Measurements from ENCODE around the gene MSI2.
A peak's percentile ranks its signal among the peaks of the same experiment; 100 is the strongest.

MSI2 gene

GRCh38 chr17:57697197-57697596, 440.9 kb downstream of the MSI2 start:
- no CpG with 5 or more reads among the region's 7 CpGs for WGBS (ENCODE audit: insufficient coverage, insufficient read length)
- Histone ChIP-seq H3K4me1 (ENCODE audit: control insufficient read depth, insufficient read depth, low read length) (peaks cover 3% of the 10 kb centered on the region; the same call in 1 of the 2 replicates), H3K36me3 (ENCODE audit: control insufficient read depth, insufficient read depth, low read length) (no peaks in the 10 kb centered on the region), H3K27me3 (ENCODE audit: control insufficient read depth, insufficient read depth, low read length) (no peaks in the 10 kb centered on the region), H3K9me3 (ENCODE audit: control insufficient read depth, insufficient read depth, low read length) (no peaks in the 10 kb centered on the region; the same call in 1 of the 2 replicates), H3K27ac (ENCODE audit: low read length) (no peak overlapping the region), H3K4me3 (ENCODE audit: low read length) (no peak overlapping the region)
- DNase-seq (ENCODE audit: low read depth, low spot score) = no peak

GRCh38 chr17:57697891-57698711, 441.8 kb downstream of the MSI2 start:
- no peaks in the 10 kb centered on the region; the same call in 1 of the 2 replicates for H3K9me3 ChIP-seq (ENCODE audit: control insufficient read depth, insufficient read depth, low read length)
- H3K36me3 ChIP-seq (ENCODE audit: control insufficient read depth, insufficient read depth, low read length) = no peaks in the 10 kb centered on the region
- no CpG with 5 or more reads among the region's 12 CpGs for WGBS (ENCODE audit: insufficient coverage, insufficient read length)
- no peak overlapping the region for H3K4me3 ChIP-seq (ENCODE audit: low read length)
- peaks cover 3% of the 10 kb centered on the region; the same call in 1 of the 2 replicates for H3K4me1 ChIP-seq (ENCODE audit: control insufficient read depth, insufficient read depth, low read length)
- no peak for DNase-seq (ENCODE audit: low read depth, low spot score)
- no peaks in the 10 kb centered on the region for H3K27me3 ChIP-seq (ENCODE audit: control insufficient read depth, insufficient read depth, low read length)
- no peak overlapping the region for H3K27ac ChIP-seq (ENCODE audit: low read length)

DNA sequence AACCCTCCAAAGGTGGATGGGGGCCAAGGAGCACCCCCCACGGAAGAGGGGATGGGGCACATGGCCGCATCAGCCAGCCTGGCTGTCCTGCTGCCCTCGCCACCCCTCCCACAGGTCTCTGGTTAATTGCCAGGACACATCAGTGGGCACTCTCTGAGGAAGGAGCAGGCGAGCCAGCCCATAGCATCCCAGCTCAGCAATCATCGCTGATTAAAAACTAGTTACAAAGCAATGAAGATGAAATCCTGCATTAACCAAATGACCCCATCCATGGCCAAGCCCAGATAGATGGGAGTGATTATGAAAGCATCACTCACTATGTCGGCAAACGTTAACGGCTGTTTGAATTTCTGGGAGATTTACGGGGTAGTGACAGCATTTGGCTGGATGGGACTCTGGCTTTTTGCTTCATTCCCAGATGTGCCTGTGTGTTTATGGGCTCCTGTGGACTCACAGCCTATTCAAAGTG, 443.5 kb downstream of the MSI2 start:
- H3K9me3 ChIP-seq (ENCODE audit: control insufficient read depth, insufficient read depth, low read length) = no peaks in the 10 kb centered on the region; the same call in 1 of the 2 replicates
- no peak overlapping the region for H3K4me3 ChIP-seq (ENCODE audit: low read length)
- peaks cover 3% of the 10 kb centered on the region; the same call in 1 of the 2 replicates for H3K4me1 ChIP-seq (ENCODE audit: control insufficient read depth, insufficient read depth, low read length)
- no peak overlapping the region for H3K27ac ChIP-seq (ENCODE audit: low read length)
- no peak for DNase-seq (ENCODE audit: low read depth, low spot score)
- H3K27me3 ChIP-seq (ENCODE audit: control insufficient read depth, insufficient read depth, low read length) = no peaks in the 10 kb centered on the region
- no peaks in the 10 kb centered on the region for H3K36me3 ChIP-seq (ENCODE audit: control insufficient read depth, insufficient read depth, low read length)
- no CpG with 5 or more reads among the region's 9 CpGs for WGBS (ENCODE audit: insufficient coverage, insufficient read length)

DNA sequence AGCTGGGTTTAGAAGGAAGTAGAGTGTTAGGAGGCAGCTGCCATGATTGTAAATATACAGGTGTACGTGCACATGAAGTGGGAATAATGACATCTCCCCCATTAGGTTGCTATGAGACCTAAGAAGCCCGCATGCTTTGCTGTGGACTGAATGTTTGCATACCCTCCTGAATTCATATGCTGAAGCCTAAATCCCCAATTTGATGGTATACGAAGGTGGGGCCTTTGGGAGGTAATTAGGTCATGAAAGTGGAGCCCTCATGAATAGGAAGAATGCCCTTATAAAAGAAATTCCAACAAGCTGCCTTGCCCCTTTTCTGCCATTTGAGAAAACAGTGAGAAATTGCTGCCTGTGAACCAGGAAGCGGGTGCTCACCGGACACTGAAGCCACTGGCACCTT, 444.8 kb downstream of the MSI2 start:
- no peak overlapping the region for H3K4me3 ChIP-seq (ENCODE audit: low read length)
- no peaks in the 10 kb centered on the region for H3K27me3 ChIP-seq (ENCODE audit: control insufficient read depth, insufficient read depth, low read length)
- no peaks in the 10 kb centered on the region for H3K36me3 ChIP-seq (ENCODE audit: control insufficient read depth, insufficient read depth, low read length)
- WGBS (ENCODE audit: insufficient coverage, insufficient read length) = no CpG with 5 or more reads among the region's 5 CpGs
- H3K4me1 ChIP-seq (ENCODE audit: control insufficient read depth, insufficient read depth, low read length) = peaks cover 3% of the 10 kb centered on the region; the same call in 1 of the 2 replicates
- no peak overlapping the region for H3K27ac ChIP-seq (ENCODE audit: low read length)
- no peaks in the 10 kb centered on the region for H3K9me3 ChIP-seq (ENCODE audit: control insufficient read depth, insufficient read depth, low read length)
- DNase-seq (ENCODE audit: low read depth, low spot score) = no peak

DNA sequence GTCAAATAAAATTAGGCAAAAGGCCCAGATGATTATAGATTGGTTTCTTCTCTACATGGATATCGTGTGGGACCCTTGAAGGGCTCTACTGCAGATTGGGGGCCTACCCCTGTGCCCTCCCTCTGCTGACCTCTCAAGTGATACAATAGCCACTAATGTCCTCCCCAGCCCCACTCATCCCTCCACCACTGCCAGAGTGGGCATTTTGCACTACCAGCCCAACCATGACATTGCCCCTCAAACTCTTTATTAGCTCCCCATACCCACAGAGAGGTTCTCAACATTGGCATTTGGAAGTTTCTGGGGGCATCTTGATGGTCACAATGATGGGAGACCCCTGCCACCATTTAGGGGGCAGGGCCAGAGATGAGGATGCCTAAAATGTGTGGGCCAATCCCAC, 446.9 kb downstream of the MSI2 start:
- H3K27ac ChIP-seq (ENCODE audit: low read length) = no peak overlapping the region
- no peak for DNase-seq (ENCODE audit: low read depth, low spot score)
- peaks cover under 1% of the 10 kb centered on the region; the same call in 1 of the 2 replicates for H3K4me1 ChIP-seq (ENCODE audit: control insufficient read depth, insufficient read depth, low read length)
- no peaks in the 10 kb centered on the region for H3K36me3 ChIP-seq (ENCODE audit: control insufficient read depth, insufficient read depth, low read length)
- no peak overlapping the region for H3K4me3 ChIP-seq (ENCODE audit: low read length)
- H3K9me3 ChIP-seq (ENCODE audit: control insufficient read depth, insufficient read depth, low read length) = no peaks in the 10 kb centered on the region
- WGBS (ENCODE audit: insufficient coverage, insufficient read length) = no CpG with 5 or more reads among the region's 1 CpG
- no peaks in the 10 kb centered on the region for H3K27me3 ChIP-seq (ENCODE audit: control insufficient read depth, insufficient read depth, low read length)

DNA sequence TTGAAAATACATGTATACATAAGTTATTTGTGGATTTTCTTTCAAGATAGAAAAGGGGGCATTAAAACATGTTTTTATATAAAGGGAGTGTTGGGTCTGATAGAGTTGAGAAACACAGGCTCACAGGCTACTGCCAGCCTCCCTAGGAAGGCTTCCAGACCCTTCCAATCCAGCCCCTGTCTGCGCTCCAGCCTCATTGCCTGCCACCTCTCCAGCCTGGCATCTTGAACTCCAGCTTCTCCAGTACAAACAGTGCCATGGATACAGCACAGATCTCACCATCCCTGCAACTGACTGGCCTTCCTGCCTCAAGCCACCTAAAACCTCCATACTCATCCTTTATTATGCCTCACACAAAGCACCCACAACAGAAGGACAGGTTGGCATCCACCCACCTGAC, 448.1 kb downstream of the MSI2 start:
- Histone ChIP-seq H3K4me3 (ENCODE audit: low read length) (no peak overlapping the region), H3K27ac (ENCODE audit: low read length) (no peak overlapping the region), H3K9me3 (ENCODE audit: control insufficient read depth, insufficient read depth, low read length) (no peaks in the 10 kb centered on the region), H3K36me3 (ENCODE audit: control insufficient read depth, insufficient read depth, low read length) (no peaks in the 10 kb centered on the region), H3K4me1 (ENCODE audit: control insufficient read depth, insufficient read depth, low read length) (peaks cover 2% of the 10 kb centered on the region; the same call in 1 of the 2 replicates), H3K27me3 (ENCODE audit: control insufficient read depth, insufficient read depth, low read length) (no peaks in the 10 kb centered on the region)
- no CpG with 5 or more reads among the region's 1 CpG for WGBS (ENCODE audit: insufficient coverage, insufficient read length)
- no peak for DNase-seq (ENCODE audit: low read depth, low spot score)

DNA sequence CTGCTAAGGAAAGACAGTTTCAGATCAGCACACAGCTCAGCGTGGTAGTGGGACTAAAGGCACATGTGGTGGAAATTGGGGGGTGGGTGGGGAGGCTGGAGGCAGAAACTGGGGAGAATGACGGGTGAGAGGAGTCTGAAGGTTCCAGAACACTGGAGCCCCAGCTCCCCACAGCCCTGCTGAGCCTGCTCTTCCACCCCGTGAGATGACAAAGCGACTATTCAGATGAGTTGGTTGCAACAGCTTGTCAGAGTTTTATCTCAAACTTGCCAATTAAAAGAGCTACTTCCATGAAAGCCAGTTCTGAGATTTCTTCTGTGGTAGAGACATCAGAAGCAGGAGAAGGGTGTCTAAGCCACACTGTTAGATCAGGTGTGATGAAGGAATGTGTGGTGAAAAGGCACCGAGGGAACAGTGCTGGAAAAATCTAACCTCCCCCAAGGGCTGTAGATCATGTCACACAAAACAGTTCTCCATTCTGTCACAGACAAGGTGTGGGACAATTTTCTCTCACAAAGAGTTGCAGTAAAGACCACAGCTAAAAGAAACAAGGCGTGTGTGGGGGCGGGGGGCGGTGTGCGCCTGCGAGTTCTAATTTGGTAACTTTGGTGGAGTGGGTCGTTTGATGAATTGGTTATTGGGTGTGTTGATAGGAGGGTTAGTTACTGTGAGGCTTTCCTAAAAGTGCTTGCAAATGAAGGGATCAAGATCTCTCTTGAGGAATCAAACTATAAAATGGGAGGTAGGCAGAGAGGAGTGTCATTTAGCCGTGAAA, 449.8 kb downstream of the MSI2 start:
- Histone ChIP-seq H3K9me3 (ENCODE audit: control insufficient read depth, insufficient read depth, low read length) (no peaks in the 10 kb centered on the region), H3K4me3 (ENCODE audit: low read length) (no peak overlapping the region), H3K27ac (ENCODE audit: low read length) (no peak overlapping the region), H3K27me3 (ENCODE audit: control insufficient read depth, insufficient read depth, low read length) (no peaks in the 10 kb centered on the region), H3K4me1 (ENCODE audit: control insufficient read depth, insufficient read depth, low read length) (peaks cover 2% of the 10 kb centered on the region; the same call in 1 of the 2 replicates), H3K36me3 (ENCODE audit: control insufficient read depth, insufficient read depth, low read length) (no peaks in the 10 kb centered on the region)
- no peak for DNase-seq (ENCODE audit: low read depth, low spot score)
- WGBS (ENCODE audit: insufficient coverage, insufficient read length) = 100% methylated on average over 4 of the region's 12 CpGs

DNA sequence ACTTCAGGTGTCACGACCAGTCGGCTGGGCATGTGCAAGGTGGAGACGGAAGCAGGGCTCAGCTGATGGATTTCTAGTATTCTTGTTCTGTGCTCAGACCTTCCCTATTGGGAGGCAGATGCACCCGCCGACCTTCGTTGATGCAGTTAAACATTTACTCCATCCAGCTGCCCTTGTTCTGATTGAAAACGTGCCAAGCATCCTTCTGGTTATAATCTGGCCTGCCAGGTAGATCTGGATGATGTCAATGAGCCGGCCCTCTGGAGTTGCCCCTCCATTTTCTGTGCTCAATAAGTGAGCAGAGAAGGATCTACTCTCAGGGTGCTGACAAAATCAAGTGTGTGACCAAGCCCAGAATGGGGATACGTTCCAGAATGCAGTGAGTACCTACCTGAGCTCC, 450.4 kb downstream of the MSI2 start:
- no CpG with 5 or more reads among the region's 9 CpGs for WGBS (ENCODE audit: insufficient coverage, insufficient read length)

GRCh38 chr17:57707892-57708291, 451.6 kb downstream of the MSI2 start:
- WGBS (ENCODE audit: insufficient coverage, insufficient read length) = no CpG with 5 or more reads among the region's 6 CpGs
- Histone ChIP-seq H3K36me3 (ENCODE audit: control insufficient read depth, insufficient read depth, low read length) (no peaks in the 10 kb centered on the region), H3K27me3 (ENCODE audit: control insufficient read depth, insufficient read depth, low read length) (no peaks in the 10 kb centered on the region), H3K9me3 (ENCODE audit: control insufficient read depth, insufficient read depth, low read length) (no peaks in the 10 kb centered on the region), H3K4me3 (ENCODE audit: low read length) (no peak overlapping the region), H3K4me1 (ENCODE audit: control insufficient read depth, insufficient read depth, low read length) (peaks cover 2% of the 10 kb centered on the region; the same call in 1 of the 2 replicates), H3K27ac (ENCODE audit: low read length) (no peak overlapping the region)
- DNase-seq (ENCODE audit: low read depth, low spot score) = peak; percentile 33

More for the DNA sequence above, 450.4 kb downstream of the MSI2 start:
- Histone ChIP-seq H3K27ac (ENCODE audit: low read length) (no peak overlapping the region), H3K4me1 (ENCODE audit: control insufficient read depth, insufficient read depth, low read length) (peaks cover 2% of the 10 kb centered on the region; the same call in 1 of the 2 replicates), H3K36me3 (ENCODE audit: control insufficient read depth, insufficient read depth, low read length) (no peaks in the 10 kb centered on the region), H3K9me3 (ENCODE audit: control insufficient read depth, insufficient read depth, low read length) (no peaks in the 10 kb centered on the region), H3K27me3 (ENCODE audit: control insufficient read depth, insufficient read depth, low read length) (no peaks in the 10 kb centered on the region), H3K4me3 (ENCODE audit: low read length) (no peak overlapping the region)
- DNase-seq (ENCODE audit: low read depth, low spot score) = no peak

GRCh38 chr17:57708410-57708809, 452.1 kb downstream of the MSI2 start:
- no peak overlapping the region for H3K4me3 ChIP-seq (ENCODE audit: low read length)
- no peak overlapping the region for H3K27ac ChIP-seq (ENCODE audit: low read length)
- no peak for DNase-seq (ENCODE audit: low read depth, low spot score)
- no peaks in the 10 kb centered on the region for H3K27me3 ChIP-seq (ENCODE audit: control insufficient read depth, insufficient read depth, low read length)
- WGBS (ENCODE audit: insufficient coverage, insufficient read length) = no CpG with 5 or more reads among the region's 2 CpGs
- no peaks in the 10 kb centered on the region for H3K9me3 ChIP-seq (ENCODE audit: control insufficient read depth, insufficient read depth, low read length)
- no peaks in the 10 kb centered on the region for H3K36me3 ChIP-seq (ENCODE audit: control insufficient read depth, insufficient read depth, low read length)
- H3K4me1 ChIP-seq (ENCODE audit: control insufficient read depth, insufficient read depth, low read length) = peaks cover 2% of the 10 kb centered on the region; the same call in 1 of the 2 replicates
